GM23338 (cell line): Measurements from ENCODE around the gene LRRIQ3.

Source experiments
- CREB1 ChIP-seq: fragments of 250-450 bp; sonication (Bioruptor Pico); IDR thresholded peaks from 2 replicates; pipeline ENCODE4 v1.5.0; 2020; ENCODE audit warnings: low read depth, mild to moderate bottlenecking, moderate library complexity
- EZH2 ChIP-seq: fragments of 200-600 bp; sonication (generic); IDR thresholded peaks from one replicate; pipeline ENCODE4 v1.8.0; 2017; ENCODE audit warnings: antibody characterized with exemption, mild to moderate bottlenecking, low read depth; ENCODE audit not compliant: unreplicated experiment
- EZH2phosphoT487 ChIP-seq: fragments of 200-600 bp; sonication (generic); IDR thresholded peaks from one replicate; pipeline ENCODE4 v1.8.1; 2018; ENCODE audit warnings: antibody characterized with exemption; ENCODE audit not compliant: unreplicated experiment
- JUNB ChIP-seq: IDR thresholded peaks from one replicate; pipeline ENCODE4 v1.6.1; 2016; ENCODE audit warnings: antibody characterized with exemption; ENCODE audit not compliant: unreplicated experiment
- NANOG ChIP-seq: IDR thresholded peaks from 2 replicates; pipeline ENCODE4 v1.6.1; 2016; ENCODE audit warnings: antibody characterized with exemption, borderline replicate concordance
- POLR2AphosphoS5 ChIP-seq: IDR thresholded peaks from 2 replicates; pipeline ENCODE4 v1.6.1; 2016; ENCODE audit warnings: antibody characterized with exemption, low read depth
- ZNF331 ChIP-seq: fragments of 250-450 bp; sonication (Bioruptor Pico); IDR thresholded peaks from 2 replicates; pipeline ENCODE4 v1.5.0; 2020; ENCODE audit warnings: low read depth, mild to moderate bottlenecking, moderate library complexity
- TF ChIP-seq, protein P1 (sequence below), 2 experiments: fragments of 200-600 bp in 1 of 2; sonication (generic) in 1 of 2; conservative IDR thresholded peaks; 2 replicates each; pipeline versions ENCODE4 v1.5.1 to v1.6.1; 2016 to 2017; ENCODE audit warnings: antibody characterized with exemption in 2 of 2, low read depth in 2 of 2, mild to moderate bottlenecking in 2 of 2, moderate library complexity in 1 of 2
- TF ChIP-seq, protein P2 (sequence below): IDR thresholded peaks from one replicate; pipeline ENCODE4 v1.6.1; 2018; ENCODE audit warnings: antibody characterized with exemption; ENCODE audit not compliant: unreplicated experiment
- TF ChIP-seq, protein P3 (sequence below): IDR thresholded peaks from 2 replicates; pipeline ENCODE4 v1.6.1; 2016; ENCODE audit warnings: antibody characterized with exemption

DNA sequence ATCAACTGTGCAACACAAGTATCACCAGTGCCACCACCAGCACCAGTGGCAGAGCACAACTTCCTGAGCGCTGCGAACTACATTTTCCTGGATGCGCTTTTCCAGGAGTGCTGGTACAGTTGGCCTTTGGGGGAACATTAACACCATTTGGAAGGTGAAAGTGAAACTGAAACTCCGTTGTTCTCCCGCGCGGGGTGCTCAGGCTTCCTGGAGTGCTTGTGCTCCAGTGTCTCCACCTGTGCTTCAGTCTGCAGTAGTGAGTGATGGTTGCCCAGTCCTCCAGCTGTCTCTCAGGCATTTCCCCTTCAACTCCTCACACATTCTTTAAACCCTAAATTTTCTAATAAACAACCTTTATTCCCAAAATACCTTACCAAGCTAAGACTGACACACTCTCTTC is 187.8 kb downstream of the LRRIQ3 start:
- TF ChIP-seq, protein P1, sequence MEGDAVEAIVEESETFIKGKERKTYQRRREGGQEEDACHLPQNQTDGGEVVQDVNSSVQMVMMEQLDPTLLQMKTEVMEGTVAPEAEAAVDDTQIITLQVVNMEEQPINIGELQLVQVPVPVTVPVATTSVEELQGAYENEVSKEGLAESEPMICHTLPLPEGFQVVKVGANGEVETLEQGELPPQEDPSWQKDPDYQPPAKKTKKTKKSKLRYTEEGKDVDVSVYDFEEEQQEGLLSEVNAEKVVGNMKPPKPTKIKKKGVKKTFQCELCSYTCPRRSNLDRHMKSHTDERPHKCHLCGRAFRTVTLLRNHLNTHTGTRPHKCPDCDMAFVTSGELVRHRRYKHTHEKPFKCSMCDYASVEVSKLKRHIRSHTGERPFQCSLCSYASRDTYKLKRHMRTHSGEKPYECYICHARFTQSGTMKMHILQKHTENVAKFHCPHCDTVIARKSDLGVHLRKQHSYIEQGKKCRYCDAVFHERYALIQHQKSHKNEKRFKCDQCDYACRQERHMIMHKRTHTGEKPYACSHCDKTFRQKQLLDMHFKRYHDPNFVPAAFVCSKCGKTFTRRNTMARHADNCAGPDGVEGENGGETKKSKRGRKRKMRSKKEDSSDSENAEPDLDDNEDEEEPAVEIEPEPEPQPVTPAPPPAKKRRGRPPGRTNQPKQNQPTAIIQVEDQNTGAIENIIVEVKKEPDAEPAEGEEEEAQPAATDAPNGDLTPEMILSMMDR (conservative IDR thresholded peaks at IDR 0.05; ENCODE audit: low read depth in 2 of 2): no peak
- TF ChIP-seq, protein P2, sequence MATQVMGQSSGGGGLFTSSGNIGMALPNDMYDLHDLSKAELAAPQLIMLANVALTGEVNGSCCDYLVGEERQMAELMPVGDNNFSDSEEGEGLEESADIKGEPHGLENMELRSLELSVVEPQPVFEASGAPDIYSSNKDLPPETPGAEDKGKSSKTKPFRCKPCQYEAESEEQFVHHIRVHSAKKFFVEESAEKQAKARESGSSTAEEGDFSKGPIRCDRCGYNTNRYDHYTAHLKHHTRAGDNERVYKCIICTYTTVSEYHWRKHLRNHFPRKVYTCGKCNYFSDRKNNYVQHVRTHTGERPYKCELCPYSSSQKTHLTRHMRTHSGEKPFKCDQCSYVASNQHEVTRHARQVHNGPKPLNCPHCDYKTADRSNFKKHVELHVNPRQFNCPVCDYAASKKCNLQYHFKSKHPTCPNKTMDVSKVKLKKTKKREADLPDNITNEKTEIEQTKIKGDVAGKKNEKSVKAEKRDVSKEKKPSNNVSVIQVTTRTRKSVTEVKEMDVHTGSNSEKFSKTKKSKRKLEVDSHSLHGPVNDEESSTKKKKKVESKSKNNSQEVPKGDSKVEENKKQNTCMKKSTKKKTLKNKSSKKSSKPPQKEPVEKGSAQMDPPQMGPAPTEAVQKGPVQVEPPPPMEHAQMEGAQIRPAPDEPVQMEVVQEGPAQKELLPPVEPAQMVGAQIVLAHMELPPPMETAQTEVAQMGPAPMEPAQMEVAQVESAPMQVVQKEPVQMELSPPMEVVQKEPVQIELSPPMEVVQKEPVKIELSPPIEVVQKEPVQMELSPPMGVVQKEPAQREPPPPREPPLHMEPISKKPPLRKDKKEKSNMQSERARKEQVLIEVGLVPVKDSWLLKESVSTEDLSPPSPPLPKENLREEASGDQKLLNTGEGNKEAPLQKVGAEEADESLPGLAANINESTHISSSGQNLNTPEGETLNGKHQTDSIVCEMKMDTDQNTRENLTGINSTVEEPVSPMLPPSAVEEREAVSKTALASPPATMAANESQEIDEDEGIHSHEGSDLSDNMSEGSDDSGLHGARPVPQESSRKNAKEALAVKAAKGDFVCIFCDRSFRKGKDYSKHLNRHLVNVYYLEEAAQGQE: no peak
- TF ChIP-seq EZH2phosphoT487: no peak
- no peak for TF ChIP-seq NANOG
- no peak for TF ChIP-seq ZNF331
- TF ChIP-seq POLR2AphosphoS5: no peak
- TF ChIP-seq EZH2: no peak
- no peak for TF ChIP-seq CREB1 (CRISPR knock-in tag)
- TF ChIP-seq, protein P3, sequence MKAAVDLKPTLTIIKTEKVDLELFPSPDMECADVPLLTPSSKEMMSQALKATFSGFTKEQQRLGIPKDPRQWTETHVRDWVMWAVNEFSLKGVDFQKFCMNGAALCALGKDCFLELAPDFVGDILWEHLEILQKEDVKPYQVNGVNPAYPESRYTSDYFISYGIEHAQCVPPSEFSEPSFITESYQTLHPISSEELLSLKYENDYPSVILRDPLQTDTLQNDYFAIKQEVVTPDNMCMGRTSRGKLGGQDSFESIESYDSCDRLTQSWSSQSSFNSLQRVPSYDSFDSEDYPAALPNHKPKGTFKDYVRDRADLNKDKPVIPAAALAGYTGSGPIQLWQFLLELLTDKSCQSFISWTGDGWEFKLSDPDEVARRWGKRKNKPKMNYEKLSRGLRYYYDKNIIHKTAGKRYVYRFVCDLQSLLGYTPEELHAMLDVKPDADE: no peak
- TF ChIP-seq JUNB: no peak
